AG04449 (cell line): ENCODE measurements around the gene POU2F1.

Source experiments
- CTCF ChIA-PET: fragments of 350-600 bp; formaldehyde crosslinking; extraction: SDS; loops from one replicate; lab custom pipeline; 2021; ENCODE audit warnings: antibody characterized with exemption; lab: Yijun Ruan, JAX
- POLR2A ChIA-PET: fragments of 400-600, 350-600 bp; formaldehyde crosslinking; extraction: SDS; loops from one replicate; lab custom pipeline; 2020; ENCODE audit warnings: antibody characterized with exemption, inconsistent platforms; lab: Yijun Ruan, JAX
- DNase-seq: peaks from one replicate; pipeline ENCODE4 v3.0.0-alpha.2; 2010; ENCODE audit warnings: low read depth, low spot score
- H3K4me3 ChIP-seq: 2 replicates; pipeline ENCODE4 v1.5.1; 2011; ENCODE audit warnings: low read depth, mild to moderate bottlenecking, control low read depth, low read length
- CTCF ChIP-seq: IDR thresholded peaks from one replicate; pipeline ENCODE4 v1.5.1; 2011; ENCODE audit warnings: mild to moderate bottlenecking, moderate library complexity, low read length, control low read depth, inconsistent platforms; ENCODE audit not compliant: insufficient read depth; ENCODE audit errors: missing control alignments

Gene POU2F1

GRCh38 chr1:167291539-167292185 is 71.0 kb downstream of the POU2F1 start:
- ChIA-PET POLR2A (no interaction called here), CTCF (interaction anchor here (1.0 kb wide), 1 partner anchor 23 kb away, joined by 3 read pairs; no protein-coding TSS in a partner anchor)
- H3K4me3 ChIP-seq: no peak overlapping the region
- DNase-seq: no peak
- TF ChIP-seq CTCF: no peak

- ChIA-PET CTCF (interaction anchor here (1.0 kb wide), 1 partner anchor 24 kb away, joined by 3 read pairs; no protein-coding TSS in a partner anchor), POLR2A (no interaction called here)
- no peak overlapping the region for H3K4me3 ChIP-seq
- DNase-seq: no peak
- TF ChIP-seq CTCF: no peak
Observed at GRCh38 chr1:167292216-167292615, 71.5 kb downstream of the POU2F1 start.

- CTCF ChIA-PET: no interaction called here
- no peak for TF ChIP-seq CTCF
- no peak overlapping the region for H3K4me3 ChIP-seq
- no peak for DNase-seq
- POLR2A ChIA-PET: no interaction called here
Observed at GRCh38 chr1:167293057-167293456, 72.4 kb downstream of the POU2F1 start.

GRCh38 chr1:167294528-167294927 is 73.8 kb downstream of the POU2F1 start:
- CTCF ChIA-PET: interaction anchor here (1.6 kb wide), 1 partner anchor 27 kb away, joined by 3 read pairs; no protein-coding TSS in a partner anchor
- DNase-seq: no peak
- no peak overlapping the region for H3K4me3 ChIP-seq
- POLR2A ChIA-PET: no interaction called here
- TF ChIP-seq CTCF: no peak

GRCh38 chr1:167297222-167298214 is 76.8 kb downstream of the POU2F1 start:
- DNase-seq: no peak
- ChIA-PET CTCF (interaction anchor here (3.0 kb wide), 1 partner anchor 29 kb away, joined by 9 read pairs; no protein-coding TSS in a partner anchor), POLR2A (no interaction called here)
- no peak for TF ChIP-seq CTCF
- no peak overlapping the region for H3K4me3 ChIP-seq

- ChIA-PET POLR2A (no interaction called here), CTCF (interaction anchor here (3.0 kb wide), 1 partner anchor 30 kb away, joined by 9 read pairs; no protein-coding TSS in a partner anchor)
- no peak for TF ChIP-seq CTCF
- DNase-seq: no peak
- H3K4me3 ChIP-seq: no peak overlapping the region
Observed at GRCh38 chr1:167298325-167298724, 77.6 kb downstream of the POU2F1 start.
